H9 (cell line): ENCODE results near the gene OR4F15. TPM values are rescaled to one million over a fixed set of nuclear protein-coding genes. Genes with fewer than 3 reads are reported as not detected.

Experiments used
- DNase-seq: peaks from one replicate; pipeline ENCODE4 v3.0.0-alpha.2; 2017
- H2AFZ ChIP-seq: one replicate; pipeline ENCODE4 v1.6.1; 2013; ENCODE audit warnings: mild to moderate bottlenecking, low read length, control low read depth, moderate library complexity
- H2AK5ac ChIP-seq: 2 replicates; pipeline ENCODE4 v1.6.1; 2013; ENCODE audit warnings: low read length, control low read depth, mixed read lengths; ENCODE audit not compliant: insufficient read length
- H2BK120ac ChIP-seq: one replicate; pipeline ENCODE4 v1.6.1; 2013; ENCODE audit warnings: low read depth, mild to moderate bottlenecking, low read length, control low read depth, inconsistent platforms; ENCODE audit not compliant: poor library complexity, severe bottlenecking
- H2BK12ac ChIP-seq: 2 replicates; pipeline ENCODE4 v1.6.1; 2013; ENCODE audit warnings: low read length, control low read depth, mixed read lengths, low read depth; ENCODE audit not compliant: insufficient read length
- H2BK15ac ChIP-seq: 2 replicates; pipeline ENCODE4 v1.6.1; 2013; ENCODE audit warnings: low read depth, low read length, control low read depth
- H2BK20ac ChIP-seq: one replicate; pipeline ENCODE4 v1.6.1; 2013; ENCODE audit warnings: low read depth, mild to moderate bottlenecking, low read length, control low read depth, inconsistent platforms; ENCODE audit not compliant: poor library complexity, severe bottlenecking
- H2BK5ac ChIP-seq: 2 replicates; pipeline ENCODE4 v1.6.1; 2013; ENCODE audit warnings: low read length, control low read depth, mixed read lengths; ENCODE audit not compliant: insufficient read length
- H3K14ac ChIP-seq: 2 replicates; pipeline ENCODE4 v1.6.1; 2013; ENCODE audit warnings: low read length, control low read depth; ENCODE audit not compliant: insufficient read depth
- H3K18ac ChIP-seq: 2 replicates; pipeline ENCODE4 v1.6.1; 2013; ENCODE audit warnings: low read depth, mild to moderate bottlenecking, mixed read lengths, low read length, control low read depth; ENCODE audit not compliant: insufficient read length
- H3K23ac ChIP-seq: 2 replicates; pipeline ENCODE4 v1.6.1; 2013; ENCODE audit warnings: low read length, control low read depth, mixed read lengths, low read depth; ENCODE audit not compliant: insufficient read length
- H3K23me2 ChIP-seq: 2 replicates; pipeline ENCODE4 v1.6.1; 2013; ENCODE audit warnings: low read depth, mild to moderate bottlenecking, mixed read lengths, low read length, control low read depth; ENCODE audit not compliant: insufficient read length, poor library complexity, severe bottlenecking
- H3K27ac ChIP-seq: 2 replicates; pipeline ENCODE4 v1.5.1; 2013; ENCODE audit warnings: low read length, control low read depth, mixed read lengths, low read depth; ENCODE audit not compliant: insufficient read length
- H3K27me3 ChIP-seq: 2 replicates; pipeline ENCODE4 v1.6.1; 2013; ENCODE audit warnings: low read length, control low read depth, inconsistent platforms; ENCODE audit not compliant: insufficient read depth
- H3K4ac ChIP-seq: 2 replicates; pipeline ENCODE4 v1.6.1; 2013; ENCODE audit warnings: low read depth, mild to moderate bottlenecking, control low read depth, inconsistent platforms, low read length, moderate library complexity
- H3K4me1 ChIP-seq: 2 replicates; pipeline ENCODE4 v1.6.1; 2013; ENCODE audit warnings: low read length, control low read depth, inconsistent platforms; ENCODE audit not compliant: insufficient read depth
- H3K4me2 ChIP-seq: 2 replicates; pipeline ENCODE4 v1.6.1; 2013; ENCODE audit warnings: low read length, control low read depth, mixed read lengths; ENCODE audit not compliant: insufficient read length, insufficient read depth
- H3K56ac ChIP-seq: 2 replicates; pipeline ENCODE4 v1.6.1; 2013; ENCODE audit warnings: low read depth, mild to moderate bottlenecking, mixed read lengths, low read length, control low read depth; ENCODE audit not compliant: insufficient read length
- H3K79me1 ChIP-seq: 2 replicates; pipeline ENCODE4 v1.6.1; 2013; ENCODE audit warnings: low read depth, mild to moderate bottlenecking, moderate library complexity, low read length, control low read depth, inconsistent platforms; ENCODE audit not compliant: insufficient read depth, poor library complexity, severe bottlenecking
- H3K79me2 ChIP-seq: 2 replicates; pipeline ENCODE4 v1.6.1; 2013; ENCODE audit warnings: low read length, control low read depth, inconsistent platforms; ENCODE audit not compliant: insufficient read depth
- H3K9ac ChIP-seq: 2 replicates; pipeline ENCODE4 v1.6.1; 2013; ENCODE audit warnings: low read length, control low read depth, mixed read lengths; ENCODE audit not compliant: insufficient read length; ENCODE audit errors: extremely low read depth
- H3K9me3 ChIP-seq: one replicate; pipeline ENCODE4 v1.6.1; 2013; ENCODE audit warnings: low read depth, low read length, inconsistent platforms; ENCODE audit not compliant: control insufficient read depth
- H3T11ph ChIP-seq: one replicate; pipeline ENCODE4 v1.6.1; 2013; ENCODE audit warnings: mild to moderate bottlenecking, low read length, control low read depth, inconsistent platforms
- H4K20me1 ChIP-seq: one replicate; pipeline ENCODE4 v1.6.1; 2013; ENCODE audit not compliant: control insufficient read depth, insufficient read length, insufficient read depth
- H4K5ac ChIP-seq: 2 replicates; pipeline ENCODE4 v1.6.1; 2013; ENCODE audit warnings: low read depth, mild to moderate bottlenecking, mixed read lengths, low read length, control low read depth; ENCODE audit not compliant: insufficient read length
- H4K8ac ChIP-seq: replicated peaks from 2 replicates; pipeline ENCODE4 v1.6.1; 2013; ENCODE audit warnings: low read length, control low read depth, mixed read lengths, low read depth; ENCODE audit not compliant: insufficient read length
- H4K91ac ChIP-seq: 2 replicates; pipeline ENCODE4 v1.6.1; 2013; ENCODE audit warnings: low read depth, mild to moderate bottlenecking, moderate library complexity, mixed read lengths, low read length, control low read depth; ENCODE audit not compliant: insufficient read length
- H3K27ac Mint-ChIP-seq, 3 experiments: 2 replicates in 2 of 3; 3 replicates in 1 of 3; pipeline ENCODE4 v1.8.0; 2020 to 2021; ENCODE audit warnings: mixed read lengths in 3 of 3, mild to moderate bottlenecking in 1 of 3, moderate library complexity in 1 of 3
- H3K27me3 Mint-ChIP-seq: 2 replicates; pipeline ENCODE4 v1.8.0; 2021; ENCODE audit warnings: low read depth, mild to moderate bottlenecking, moderate library complexity, mixed read lengths
- H3K36me3 Mint-ChIP-seq, 3 experiments: 2 replicates in 2 of 3; 3 replicates in 1 of 3; pipeline ENCODE4 v1.8.0; 2020 to 2021; ENCODE audit warnings: low read depth in 3 of 3, mixed read lengths in 3 of 3; ENCODE audit not compliant: insufficient read depth in 1 of 3
- H3K4me1 Mint-ChIP-seq, 2 experiments: 2 replicates each; pipeline ENCODE4 v1.8.0; 2020; ENCODE audit warnings: mixed read lengths in 2 of 2
- H3K4me3 Mint-ChIP-seq, 2 experiments: 2 replicates in 1 of 2; 3 replicates in 1 of 2; pipeline ENCODE4 v1.8.0; 2020 to 2021; ENCODE audit warnings: mild to moderate bottlenecking in 2 of 2, mixed read lengths in 2 of 2, moderate library complexity in 1 of 2
- H3K9me3 Mint-ChIP-seq, 2 experiments: 2 replicates in 1 of 2; 3 replicates in 1 of 2; pipeline ENCODE4 v1.8.0; 2020; ENCODE audit warnings: mild to moderate bottlenecking in 2 of 2, mixed read lengths in 2 of 2, moderate library complexity in 1 of 2
- CTCF ChIP-seq: fragments of 200-600 bp; sonication (generic); conservative IDR thresholded peaks from 3 replicates; pipeline ENCODE4 v1.8.0; 2021; ENCODE audit warnings: antibody characterized with exemption, mild to moderate bottlenecking
- total RNA-seq: library from RNA; stranded (reverse); gene quantifications from 2 replicates; pipeline ENCODE4 v1.2.1, GENCODE V29; 2021

OR4F15 gene
- total RNA-seq, 1 experiment from 2014 or later, result not detected

GRCh38 chr15:101804941-101805340 lies 7.1 kb upstream of the OR4F15 start:
- no peaks in the 10 kb centered on the region for H3K79me2 ChIP-seq
- H4K91ac ChIP-seq, result no peak overlapping the region
- H3K4me1 ChIP-seq, result no peaks in the 10 kb centered on the region
- no peak overlapping the region for H2BK5ac ChIP-seq
- H2BK12ac ChIP-seq, result no peak overlapping the region
- no peak overlapping the region for H2BK120ac ChIP-seq
- no peak overlapping the region for H3K27ac ChIP-seq
- H3K18ac ChIP-seq, result no peak overlapping the region
- Mint-ChIP-seq H3K36me3 (no peaks in the 10 kb centered on the region), H3K4me3 (no peak overlapping the region), H3K9me3 (no peaks in the 10 kb centered on the region; a peak in 1 of 5 replicates), H3K27ac (no peak overlapping the region), H3K27me3 (peaks cover 8% of the 10 kb centered on the region), H3K4me1 (no peaks in the 10 kb centered on the region)
- no peak overlapping the region for H3K23ac ChIP-seq
- H3K23me2 ChIP-seq, result no peaks in the 10 kb centered on the region
- no peak overlapping the region for H2BK15ac ChIP-seq
- H3K4ac ChIP-seq, result no peak overlapping the region
- no peak overlapping the region for H2BK20ac ChIP-seq
- no peak overlapping the region for H2AK5ac ChIP-seq
- no peak overlapping the region for H4K5ac ChIP-seq
- H3K14ac ChIP-seq, result no peak overlapping the region
- TF ChIP-seq CTCF, result no peak
- H3K27me3 ChIP-seq, result no peaks in the 10 kb centered on the region
- H3K4me2 ChIP-seq, result no peak overlapping the region
- no peak overlapping the region for H3K56ac ChIP-seq
- H4K8ac ChIP-seq, result no peak overlapping the region
- H3K9ac ChIP-seq, result no peak overlapping the region
- no peak overlapping the region for H2AFZ ChIP-seq
- H3T11ph ChIP-seq, result no peak overlapping the region
- H3K79me1 ChIP-seq, result no peaks in the 10 kb centered on the region
- no peaks in the 10 kb centered on the region for H4K20me1 ChIP-seq
- no peak for DNase-seq
- no peaks in the 10 kb centered on the region for H3K9me3 ChIP-seq
